Activated effector memory CD4-positive, alpha-beta T cell treated with Interleukin-2 at 50 U/mL for 16 hours (primary cell): ENCODE data around the gene KCNMA1.
"Not testable (repeated sequence)": the region's sequence is repeated elsewhere in the genome, so short reads cannot be mapped to it uniquely, and the experiment has no call there.

ENCODE experiments used
- DNase-seq: peaks from one replicate; pipeline ENCODE4 v3.0.0-alpha.2; 2020

KCNMA1 gene

DNA sequence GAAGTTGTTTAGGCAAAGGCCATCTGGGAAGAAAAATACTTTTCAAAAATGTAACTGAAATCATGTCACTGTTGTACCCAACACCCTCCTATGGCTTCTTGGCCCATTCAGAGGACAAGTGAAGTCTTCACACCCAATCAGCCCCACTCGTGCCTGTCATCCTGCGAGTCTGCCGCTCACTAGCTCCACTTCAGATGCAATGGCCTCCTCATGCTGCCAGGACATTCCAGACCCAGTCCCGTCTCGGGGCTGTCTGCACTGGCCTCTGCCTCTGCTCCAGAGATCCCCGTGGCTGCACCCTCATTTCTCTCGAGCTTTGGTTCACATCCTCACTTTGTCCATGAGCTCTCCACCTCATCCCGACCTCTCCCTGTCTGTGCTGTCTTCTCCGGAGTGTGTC, 227.1 kb downstream of the KCNMA1 start:
- DNase-seq = no peak

DNA sequence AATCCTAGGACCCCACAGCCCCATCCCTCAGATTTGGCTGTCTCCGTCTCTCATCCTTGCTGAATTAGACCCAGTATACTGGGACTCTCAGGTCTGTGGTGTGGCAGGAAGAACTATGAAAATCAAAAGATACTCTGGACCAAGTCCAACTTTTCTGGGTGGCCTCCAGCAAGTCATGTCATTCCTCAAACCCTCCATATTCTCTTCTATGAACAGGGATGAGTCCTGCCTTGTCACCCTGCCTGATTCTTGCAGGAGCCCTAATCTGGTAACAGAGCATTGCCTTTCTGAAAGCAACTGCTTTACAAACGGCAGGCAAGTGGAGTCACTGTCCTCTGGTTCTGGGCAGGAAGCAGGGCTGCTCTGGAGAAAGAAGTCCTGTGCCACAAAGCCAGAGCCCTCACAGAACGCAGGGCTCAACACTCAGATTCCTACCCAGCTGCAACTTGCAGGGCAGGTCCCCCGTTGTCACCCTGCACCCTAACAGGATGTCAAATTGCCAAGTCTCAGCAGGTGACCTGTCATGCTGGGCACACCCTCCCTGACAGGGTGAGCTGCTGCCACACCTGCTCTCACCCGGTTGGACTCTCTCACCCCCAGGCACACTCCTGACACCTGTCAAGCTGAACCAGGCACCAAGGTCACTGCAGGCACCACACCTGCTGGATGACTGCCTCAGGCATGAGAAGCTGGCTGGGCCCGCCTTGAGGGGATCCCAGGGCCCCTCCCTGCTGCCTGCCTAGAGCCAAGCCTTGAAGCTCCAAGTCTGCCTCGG, 227.7 kb downstream of the KCNMA1 start:
- DNase-seq = no peak

DNA sequence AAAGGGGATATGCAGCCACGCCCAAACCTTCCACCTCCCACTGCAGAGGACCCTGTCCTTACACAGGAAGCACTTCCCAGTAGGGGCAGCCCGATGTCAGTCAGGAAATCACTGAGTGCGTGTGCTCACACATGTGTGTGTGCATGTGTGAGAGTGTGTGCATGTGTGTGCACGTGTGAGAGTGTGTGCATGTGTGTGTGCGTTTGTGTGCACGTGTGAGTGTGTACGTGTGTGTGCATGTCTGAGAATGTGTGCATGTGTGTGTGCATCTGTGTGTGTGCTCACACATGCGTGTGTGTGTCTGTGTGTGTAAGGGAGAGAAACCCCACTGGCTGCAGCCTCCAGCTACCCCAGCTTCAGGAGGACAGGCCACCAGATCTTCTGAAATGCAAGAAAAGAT, 229.3 kb downstream of the KCNMA1 start:
- DNase-seq = no peak

DNA sequence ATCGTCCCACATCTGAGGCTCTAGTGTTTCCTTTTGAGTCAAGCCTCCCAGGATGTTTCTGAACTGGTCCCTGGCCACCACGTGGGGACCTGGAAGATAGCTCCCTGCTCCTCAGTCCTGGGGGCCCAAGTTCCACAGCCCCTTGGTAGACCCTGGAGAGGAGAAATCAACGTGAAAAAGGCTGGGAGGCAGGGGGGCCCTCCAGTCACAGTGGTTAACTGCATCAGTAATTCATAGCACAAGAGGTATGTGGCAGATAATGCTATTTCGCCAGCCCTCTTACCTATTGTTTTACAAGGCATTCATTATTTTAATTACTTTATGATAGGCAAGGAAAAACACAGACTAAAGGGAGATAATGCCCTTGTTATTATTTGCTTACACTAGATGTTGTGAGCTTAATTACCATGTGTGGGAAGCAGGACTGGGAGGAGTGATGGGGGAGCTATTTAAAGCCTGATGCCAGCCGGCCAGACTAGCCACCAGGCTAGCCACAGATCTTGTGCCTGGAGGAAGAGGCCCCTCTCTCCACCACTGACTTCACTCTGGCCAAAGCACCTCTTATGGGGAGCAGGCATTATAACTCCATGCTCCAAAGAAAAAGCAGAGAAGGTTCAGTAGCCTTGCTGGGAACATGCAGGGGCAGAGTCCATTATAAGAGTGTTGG, 230.7 kb downstream of the KCNMA1 start:
- DNase-seq = no peak

DNA sequence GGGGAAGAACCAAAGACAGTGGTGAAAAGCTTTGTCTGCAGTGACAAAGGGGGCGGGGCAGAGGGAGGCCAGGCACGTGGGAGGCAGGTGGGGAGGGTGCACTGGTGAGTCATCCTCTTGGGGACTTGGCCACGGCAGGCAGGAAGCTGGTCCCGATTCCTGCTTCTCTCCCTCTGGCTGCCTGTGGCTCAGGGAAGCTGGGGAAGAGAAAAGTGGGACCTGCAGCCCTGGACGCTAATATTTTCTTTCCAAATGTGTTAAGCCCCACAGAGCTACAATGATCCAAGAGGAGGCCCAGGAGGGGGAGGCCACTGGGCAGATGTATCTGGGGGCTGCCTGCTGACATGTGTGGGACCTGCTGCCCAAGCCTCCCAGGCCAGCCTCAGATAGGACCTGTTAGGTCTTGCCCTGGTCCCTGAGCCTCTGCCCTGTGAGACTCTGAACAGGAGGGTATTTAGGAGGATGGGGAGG, 231.8 kb downstream of the KCNMA1 start:
- DNase-seq = no peak

DNA sequence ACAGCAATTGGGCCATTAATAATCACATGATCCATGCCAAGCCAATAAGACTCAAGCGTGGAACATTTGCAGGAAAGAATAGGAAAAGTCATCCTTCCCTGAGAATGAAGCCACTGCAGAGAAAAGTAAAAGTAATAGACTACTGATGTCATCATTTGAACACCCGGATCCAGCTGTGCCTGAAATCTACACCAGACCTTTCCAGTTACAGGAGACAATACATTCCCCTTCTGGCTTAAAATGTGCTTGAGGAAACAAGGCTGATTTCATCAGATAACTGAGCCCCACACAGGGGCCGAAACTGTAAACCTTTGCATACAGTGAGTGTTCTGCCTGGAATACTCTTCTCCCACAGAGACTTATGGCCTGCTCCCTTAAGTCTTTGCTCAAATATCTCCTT, 232.8 kb downstream of the KCNMA1 start:
- DNase-seq = no peak

DNA sequence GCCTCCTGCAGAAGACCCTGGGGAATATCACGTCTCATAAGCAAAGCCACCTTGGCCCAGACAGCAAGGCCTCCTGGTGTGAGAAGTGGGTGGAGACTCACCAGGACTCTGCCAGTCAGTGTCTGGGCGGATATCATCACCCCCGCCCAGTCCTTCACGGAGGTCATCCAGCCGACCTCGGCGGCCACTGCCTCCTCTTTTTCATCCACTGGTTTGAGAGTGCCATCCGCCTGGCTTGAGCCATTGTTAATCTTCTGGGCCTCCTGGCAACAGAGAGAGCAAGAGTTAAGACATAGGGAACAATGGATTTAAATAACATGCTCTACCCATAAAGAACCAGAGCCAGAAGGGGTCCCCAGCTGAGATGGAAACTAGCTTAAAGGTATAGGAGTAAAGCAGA, 233.8 kb downstream of the KCNMA1 start:
- DNase-seq = no peak

DNA sequence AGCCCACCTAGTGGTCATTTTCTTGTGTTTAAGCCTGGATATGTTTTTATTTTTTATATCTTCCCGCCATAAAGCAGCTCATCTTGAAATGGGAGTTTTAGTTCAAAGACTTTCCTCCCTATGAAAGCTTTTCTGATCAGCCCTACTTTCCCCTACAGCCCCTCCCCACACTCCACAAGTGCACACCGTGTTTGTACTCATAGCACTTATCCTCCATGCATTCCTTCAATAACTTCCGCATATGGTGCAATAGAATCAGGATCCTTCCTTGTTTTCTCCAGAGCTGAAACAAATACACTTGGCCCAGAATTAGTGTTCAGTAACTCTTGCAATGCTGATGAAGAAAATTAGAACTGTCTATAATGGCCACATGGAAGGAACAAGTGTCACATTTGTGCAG, 235.9 kb downstream of the KCNMA1 start:
- no peak for DNase-seq

DNA sequence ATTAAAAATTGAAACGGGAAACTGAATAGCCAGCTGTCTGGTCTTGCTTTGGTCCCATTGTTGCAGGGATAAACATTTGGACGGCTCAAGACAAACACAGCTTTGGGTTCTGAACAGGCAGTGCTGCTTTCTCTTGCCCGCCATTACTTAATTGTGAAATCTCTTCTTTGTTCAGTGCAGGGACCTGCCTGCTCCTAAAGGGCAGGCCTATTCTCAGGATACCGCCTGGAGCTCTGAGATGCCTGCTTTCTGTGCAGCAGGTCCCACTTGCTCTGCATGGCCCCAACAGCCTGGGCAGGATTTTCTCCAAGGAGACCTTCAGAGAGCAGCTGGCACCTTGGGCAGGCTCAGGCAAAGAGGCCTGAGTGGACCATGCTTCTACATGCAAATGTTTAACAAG, 237.6 kb downstream of the KCNMA1 start:
- DNase-seq = no peak

DNA sequence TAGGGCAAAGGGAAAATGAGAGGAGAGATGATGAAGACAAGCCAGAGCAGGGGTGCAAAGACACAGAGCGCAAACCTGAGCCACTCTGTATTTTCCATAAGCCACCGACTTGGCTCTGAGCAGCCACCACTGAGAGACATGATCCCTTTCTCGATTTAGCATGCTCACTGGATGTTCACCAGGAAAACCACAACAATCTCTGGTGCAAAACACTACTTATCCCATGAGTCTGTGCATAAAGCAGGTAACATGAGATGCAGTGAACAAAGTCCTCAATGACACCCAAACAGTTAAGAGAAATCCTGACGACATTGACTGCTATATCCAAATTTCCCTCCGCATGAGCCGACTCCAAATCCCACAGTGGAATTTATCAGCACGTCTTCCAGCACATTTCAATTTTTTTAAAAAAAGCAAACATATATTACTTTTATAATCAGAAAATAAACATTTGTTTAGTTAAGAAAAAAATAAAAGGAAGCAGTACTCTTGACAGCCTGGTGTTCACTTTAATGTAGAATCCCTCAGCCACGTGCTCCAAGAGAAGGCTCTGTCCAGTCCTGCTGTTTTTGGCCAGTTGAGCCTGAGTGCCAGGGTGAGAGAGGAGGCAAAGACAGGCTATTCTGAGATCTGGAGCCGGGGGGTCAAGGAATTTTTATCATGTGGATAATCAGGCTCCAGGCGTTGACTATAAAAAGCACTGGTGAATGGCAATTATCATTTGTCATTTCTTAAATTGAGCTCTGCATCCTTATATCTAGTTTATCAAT, 238.4 kb downstream of the KCNMA1 start:
- DNase-seq = no peak

DNA sequence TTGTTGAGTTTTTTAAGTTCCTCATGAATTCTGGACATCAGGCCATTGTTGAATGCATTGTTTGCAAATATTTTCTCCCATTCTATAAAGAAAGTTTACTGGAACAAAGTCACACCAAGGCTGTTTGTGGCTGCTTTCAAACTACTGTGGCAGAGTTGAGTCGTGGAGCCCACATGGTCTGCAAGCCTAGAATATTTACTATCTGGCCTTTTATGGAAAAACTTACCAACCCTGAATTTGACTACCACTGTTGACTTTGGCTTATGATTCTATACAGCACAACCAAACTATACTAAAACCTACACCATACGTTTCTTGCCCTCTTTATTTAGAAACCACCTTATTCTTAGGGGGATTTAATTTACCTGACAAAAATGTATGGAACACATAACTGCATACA, 239.1 kb downstream of the KCNMA1 start:
- no peak for DNase-seq

DNA sequence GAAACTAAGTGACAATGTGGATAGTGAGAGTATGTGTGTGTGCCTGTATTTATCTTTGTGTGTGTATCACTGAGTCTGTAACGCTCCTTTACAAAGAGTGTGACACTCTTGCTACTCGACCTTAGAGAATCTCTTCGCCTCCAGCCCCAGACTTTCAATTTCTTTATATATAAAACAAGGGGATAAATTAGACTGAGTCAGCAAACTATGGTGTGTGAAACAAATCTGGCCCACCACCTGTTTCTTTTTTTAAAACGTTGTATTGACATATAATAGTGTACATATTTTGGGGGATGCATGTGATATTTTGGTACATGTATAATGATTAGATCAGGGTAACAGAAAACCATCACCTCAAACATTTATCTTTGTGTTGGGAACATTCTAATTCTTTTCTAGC, 240.5 kb downstream of the KCNMA1 start:
- no peak for DNase-seq

DNA sequence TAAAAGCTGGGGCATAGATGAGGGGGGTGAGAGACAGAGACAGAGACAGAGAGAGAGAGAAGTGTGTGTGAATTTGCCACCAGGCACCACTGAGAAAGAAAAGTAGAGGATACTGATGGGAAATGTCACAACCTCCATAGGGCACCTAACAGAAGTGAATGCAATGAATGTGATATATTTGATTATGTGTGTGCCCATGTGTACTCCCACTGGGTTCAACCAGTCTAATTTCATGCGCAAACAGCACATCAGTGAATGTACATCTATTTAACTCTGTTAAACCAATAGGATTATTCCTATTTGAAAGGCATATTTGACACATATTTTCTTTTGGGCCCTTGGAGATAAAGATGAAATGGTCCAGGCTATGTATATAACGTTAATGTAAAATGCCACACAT, 241.3 kb downstream of the KCNMA1 start:
- DNase-seq = no peak

DNA sequence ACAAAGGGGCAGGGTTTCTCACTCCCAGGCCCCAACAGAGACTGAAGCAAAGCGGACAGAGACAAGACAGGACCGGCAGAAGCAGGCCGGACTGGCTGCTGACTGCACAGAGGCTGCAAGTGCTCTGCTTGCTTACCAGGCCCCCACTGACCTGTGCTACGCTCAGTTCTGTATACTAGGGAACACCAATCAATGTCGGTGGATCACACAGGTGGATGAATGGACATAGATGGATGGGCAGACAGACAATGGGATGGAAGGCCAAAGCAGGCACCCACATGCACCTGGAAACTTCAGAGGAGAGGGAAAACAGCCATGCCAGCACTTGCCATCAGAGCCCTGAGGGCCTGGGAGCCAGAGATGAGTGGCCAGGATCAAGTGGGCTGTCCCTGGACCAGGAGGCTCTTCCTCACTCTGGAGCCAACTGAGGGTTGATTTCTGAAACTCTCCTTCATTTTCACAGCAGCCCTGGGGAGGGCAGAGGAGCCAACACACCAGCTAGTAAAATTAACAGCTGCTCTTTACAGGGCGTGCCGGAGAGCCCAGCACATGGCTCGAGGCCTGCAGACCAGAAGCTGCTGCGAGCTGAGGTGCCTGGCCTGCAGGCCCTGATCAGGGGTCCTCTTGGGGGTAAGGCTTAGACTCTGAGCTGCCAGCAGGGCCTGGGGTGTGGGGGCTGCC, 243.6 kb downstream of the KCNMA1 start:
- DNase-seq = no peak

DNA sequence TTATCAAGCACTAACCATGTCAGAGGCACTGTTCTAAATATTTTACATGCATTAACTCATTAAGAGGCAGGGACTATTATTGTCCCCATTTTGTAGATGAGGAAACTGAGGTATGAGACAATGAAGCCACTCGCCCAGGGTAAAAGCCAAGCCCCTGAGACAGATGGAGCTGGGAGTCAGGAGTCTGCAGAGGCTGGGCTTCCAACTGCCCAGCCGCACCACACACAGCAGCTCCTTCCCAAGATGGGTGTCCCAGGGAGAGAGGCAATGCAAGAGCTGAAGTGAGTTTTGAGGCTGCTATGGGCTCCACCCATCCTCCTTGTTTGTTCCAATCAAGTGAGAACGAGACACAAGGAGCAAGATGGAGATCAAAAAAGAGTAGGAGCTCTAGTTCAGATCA, 244.2 kb downstream of the KCNMA1 start:
- no peak for DNase-seq

DNA sequence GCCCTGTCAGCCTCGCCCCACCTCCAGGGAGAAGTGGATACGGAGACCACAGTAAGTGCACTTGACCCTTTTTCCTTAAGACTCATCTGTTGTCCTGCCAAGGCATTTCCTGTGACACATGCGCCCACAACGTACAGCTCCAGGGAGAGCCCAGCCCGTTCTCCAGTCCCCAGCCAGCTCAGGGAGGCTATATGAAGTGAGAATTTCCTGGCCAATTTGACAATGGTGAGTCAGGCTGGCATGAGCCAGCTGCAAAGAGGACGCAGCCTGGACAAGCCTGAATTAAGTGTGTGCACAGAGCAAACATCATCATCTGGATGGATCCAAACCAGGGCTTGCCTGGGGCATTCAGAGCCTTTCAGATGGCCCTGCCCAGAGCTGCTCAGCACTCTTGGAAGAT, 244.8 kb downstream of the KCNMA1 start:
- no peak for DNase-seq

DNA sequence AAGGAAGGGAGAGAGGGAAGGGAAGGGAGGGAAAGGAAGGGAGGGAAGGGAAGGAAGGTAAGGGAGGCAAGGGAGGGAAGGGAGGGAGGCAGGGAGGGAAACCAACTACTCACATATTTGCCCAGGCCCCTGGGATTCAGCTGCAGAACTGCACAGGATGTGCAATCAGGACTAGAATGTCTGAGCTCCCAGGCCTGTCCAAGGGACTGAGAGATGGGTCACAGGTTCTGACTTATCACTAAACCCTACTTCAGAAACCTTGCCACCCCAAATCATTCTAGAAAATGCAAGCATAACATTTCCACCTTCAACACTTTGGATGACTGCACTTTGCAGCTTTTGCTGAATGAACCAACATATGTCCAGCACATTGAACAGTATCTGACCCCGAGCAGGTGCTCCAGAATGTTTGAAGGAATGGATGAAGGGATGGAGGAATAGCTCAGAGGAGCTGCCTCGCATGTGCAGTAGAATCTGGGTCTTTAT, 245.3 kb downstream of the KCNMA1 start:
- no peak for DNase-seq

DNA sequence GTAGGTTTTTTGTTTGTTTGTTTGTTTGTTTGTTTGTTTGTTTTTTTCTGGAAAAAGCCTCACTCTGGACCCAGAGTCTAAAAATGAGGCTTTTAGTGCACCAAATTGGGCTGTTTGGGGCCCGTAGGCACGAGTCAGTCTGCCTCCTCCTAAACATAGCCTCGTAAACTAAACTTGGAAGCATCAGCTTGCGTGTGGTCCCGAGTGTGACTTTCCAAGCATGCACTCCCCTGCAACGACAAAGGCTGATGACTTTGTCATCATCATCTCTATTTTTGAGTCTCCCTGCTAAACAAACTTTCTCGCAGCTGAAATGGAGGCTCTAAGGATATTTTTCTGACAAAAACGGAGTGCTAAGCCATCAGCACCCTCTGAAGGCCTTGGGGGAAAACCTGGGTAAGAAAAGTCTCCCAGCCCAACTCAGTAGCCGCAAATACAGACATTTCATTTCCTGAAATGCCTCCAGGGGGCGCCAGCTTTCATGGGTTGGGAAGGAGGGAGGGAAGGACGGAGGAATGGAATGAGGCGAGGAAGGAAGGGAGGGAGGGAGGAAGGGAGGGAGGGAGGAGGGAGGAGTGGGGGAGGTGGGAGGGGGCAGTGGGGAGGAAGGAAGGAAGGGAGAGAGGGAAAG, 245.9 kb downstream of the KCNMA1 start:
- no peak for DNase-seq

DNA sequence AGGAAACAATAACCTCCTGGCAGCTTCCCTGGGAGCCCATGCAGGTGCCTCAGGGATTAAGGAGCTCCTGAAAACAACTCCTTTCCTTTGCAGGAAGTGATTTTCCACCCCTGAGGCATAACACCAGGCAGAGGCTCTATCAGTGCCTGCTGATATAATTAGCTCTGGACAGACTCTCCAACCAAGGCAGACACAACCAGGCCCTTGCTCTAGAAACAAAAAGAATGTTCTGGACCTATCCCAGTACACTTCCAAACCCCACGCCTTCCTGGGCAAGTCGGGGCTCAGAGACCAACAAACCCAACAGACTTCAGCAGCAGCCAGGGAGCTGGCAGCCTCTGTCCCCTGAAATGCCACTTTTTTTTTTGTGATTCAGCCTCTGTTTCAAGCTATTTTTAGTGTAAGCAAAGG, 247.1 kb downstream of the KCNMA1 start:
- DNase-seq = no peak

DNA sequence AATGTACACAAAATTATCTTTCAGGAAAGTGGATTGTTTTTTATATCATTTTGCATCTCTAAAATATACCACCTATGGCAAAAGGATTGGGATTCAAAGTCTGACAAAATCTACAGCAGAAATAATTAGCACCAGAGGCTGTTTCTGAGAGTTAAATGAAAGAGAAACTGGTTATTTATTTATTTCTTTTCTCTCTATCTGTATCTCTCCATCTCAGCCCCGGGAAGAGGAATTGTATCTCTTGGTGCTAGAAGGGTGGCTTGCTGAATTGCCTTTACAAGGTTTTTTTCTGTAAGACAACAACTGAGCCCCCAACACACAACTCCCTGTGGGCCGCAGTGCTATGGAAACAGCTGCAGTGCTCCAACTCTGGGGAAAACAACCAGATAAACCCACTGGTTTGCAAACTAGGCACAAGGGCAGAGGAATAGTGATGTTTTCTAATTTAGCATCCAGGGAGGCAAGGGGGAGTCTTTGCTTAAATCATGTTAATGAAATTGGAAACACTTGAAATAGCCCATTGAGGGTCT, 249.0 kb downstream of the KCNMA1 start:
- no peak for DNase-seq

DNA sequence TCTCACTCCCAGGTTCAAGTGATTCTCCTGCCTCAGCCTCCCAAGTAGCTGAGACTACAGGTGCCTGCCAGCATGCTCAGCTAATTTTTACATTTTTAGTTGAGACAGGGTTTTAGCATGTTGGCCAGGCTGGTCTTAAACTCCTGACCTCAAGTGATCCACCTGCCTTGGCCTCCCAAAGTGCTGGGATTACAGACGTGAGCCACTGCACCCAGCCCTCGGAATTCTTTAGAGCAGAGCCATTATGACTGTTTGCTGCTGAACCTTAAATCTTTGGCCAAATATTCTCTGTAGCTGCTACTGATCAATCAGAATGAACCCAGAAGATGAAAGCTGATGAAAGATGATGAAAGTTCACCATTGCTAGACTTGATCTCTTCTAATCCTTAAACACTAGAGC, 249.9 kb downstream of the KCNMA1 start:
- not testable (repeated sequence) for DNase-seq

DNA sequence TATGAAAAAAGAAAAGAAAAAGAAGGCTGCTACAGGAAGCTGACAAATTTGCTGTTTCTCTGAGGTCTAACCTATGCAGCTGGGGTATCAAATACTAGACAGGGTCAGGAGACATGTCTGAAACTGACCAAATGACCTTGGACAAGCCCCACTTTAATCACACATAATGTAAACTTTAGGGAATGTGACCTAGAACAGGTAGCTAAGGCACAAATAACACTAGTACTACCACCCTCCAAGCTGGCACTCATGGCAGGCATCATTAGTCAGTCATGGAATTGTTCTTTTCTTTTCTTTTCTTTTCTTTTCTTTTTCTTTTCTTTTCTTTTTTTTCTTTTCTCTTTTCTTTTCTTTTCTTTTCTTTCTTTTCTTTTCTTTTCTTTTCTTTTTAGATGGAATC, 250.4 kb downstream of the KCNMA1 start:
- no peak for DNase-seq
